GM12892 (cell line): ENCODE data around the gene NTRK3.

ENCODE experiments used
- DNase-seq: peaks from one replicate; pipeline ENCODE4 v3.0.0; 2011; ENCODE audit not compliant: insufficient read length
- FAIRE-seq: peaks from 2 replicates; lab custom pipeline; 2011; peaks lifted over from hg19 to GRCh38; lab: Jason Lieb, UNC
- POLR2A ChIP-seq: IDR thresholded peaks from 2 replicates; pipeline ENCODE4 v1.6.1; 2011; ENCODE audit warnings: low read depth, low read length, control low read depth
- POLR2AphosphoS5 ChIP-seq: IDR thresholded peaks from 2 replicates; pipeline ENCODE4 v1.6.1; 2011; ENCODE audit warnings: low read depth, low read length, control low read depth
- TAF1 ChIP-seq: IDR thresholded peaks from 2 replicates; pipeline ENCODE4 v1.6.1; 2011; ENCODE audit warnings: low read depth, mild to moderate bottlenecking, control low read depth, low read length, borderline replicate concordance

The NTRK3 gene

DNA sequence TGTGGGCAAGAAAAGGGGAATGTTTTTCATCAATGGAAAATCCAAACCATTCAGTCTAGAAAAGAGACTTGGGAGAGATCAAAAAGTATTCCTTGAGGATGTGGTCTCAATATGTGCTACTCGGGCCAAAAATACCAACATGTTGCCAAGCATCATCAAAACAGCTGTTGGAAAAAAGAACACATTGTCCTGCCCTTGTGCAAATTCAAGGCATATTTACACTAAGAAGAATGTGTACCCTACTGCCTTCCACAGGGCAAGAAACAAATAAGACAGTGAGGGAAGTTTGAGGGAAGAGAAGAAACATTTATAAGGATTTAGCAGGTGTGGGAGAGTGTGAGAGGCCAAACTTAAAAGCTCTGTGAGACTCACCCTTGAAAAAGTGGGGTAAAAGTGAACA is 252.1 kb downstream of the NTRK3 start:
- no peak for TF ChIP-seq POLR2AphosphoS5
- no peak for TF ChIP-seq TAF1
- TF ChIP-seq POLR2A, result no peak
- DNase-seq, result no peak
- FAIRE-seq, result no peak

- FAIRE-seq, result no peak
- no peak for DNase-seq
- TF ChIP-seq POLR2AphosphoS5 (no peak), POLR2A (no peak), TAF1 (no peak)
Observed at GRCh38 chr15:88003541-88004327, 252.8 kb downstream of the NTRK3 start.

- DNase-seq (no peak), FAIRE-seq (no peak)
- TF ChIP-seq POLR2AphosphoS5, result no peak
- no peak for TF ChIP-seq TAF1
- no peak for TF ChIP-seq POLR2A
Observed at GRCh38 chr15:88002706-88003105, 253.8 kb downstream of the NTRK3 start.

GRCh38 chr15:87998630-87999029 is 257.9 kb downstream of the NTRK3 start:
- FAIRE-seq (no peak), DNase-seq (no peak)
- no peak for TF ChIP-seq TAF1
- TF ChIP-seq POLR2AphosphoS5, result no peak
- no peak for TF ChIP-seq POLR2A

DNA sequence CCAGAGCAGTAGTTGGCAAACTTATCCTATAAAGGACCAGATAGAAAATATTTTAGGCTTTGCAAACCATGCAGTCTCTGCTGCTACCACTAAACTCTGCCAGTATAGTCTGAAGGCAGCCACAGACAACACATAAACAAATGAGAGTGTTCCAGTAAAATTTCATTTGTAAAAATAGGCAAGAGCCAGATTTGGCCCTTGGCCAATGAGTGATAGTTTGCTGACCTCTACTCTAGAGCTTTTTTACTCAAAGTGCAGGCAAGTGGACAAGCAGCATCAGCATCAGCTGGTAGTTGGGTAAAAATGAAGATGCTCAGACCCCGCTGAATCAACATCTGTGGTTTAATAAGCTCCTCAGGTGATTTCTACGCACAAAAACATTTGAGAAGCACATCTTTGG is 269.8 kb downstream of the NTRK3 start:
- FAIRE-seq (no peak), DNase-seq (no peak)
- no peak for TF ChIP-seq TAF1

- no peak for FAIRE-seq
- no peak for TF ChIP-seq POLR2A
- TF ChIP-seq POLR2AphosphoS5, result no peak
- no peak for TF ChIP-seq TAF1
Observed at GRCh38 chr15:87985451-87985850, 271.1 kb downstream of the NTRK3 start.

GRCh38 chr15:87981969-87982368 is 274.6 kb downstream of the NTRK3 start:
- FAIRE-seq (no peak), DNase-seq (no peak)
- TF ChIP-seq POLR2AphosphoS5, result no peak
- TF ChIP-seq TAF1, result no peak
- no peak for TF ChIP-seq POLR2A

More at GRCh38 chr15:87985451-87985850, 271.1 kb downstream of the NTRK3 start:
- DNase-seq, result no peak

GRCh38 chr15:87977907-87978306 is 278.6 kb downstream of the NTRK3 start:
- DNase-seq (no peak), FAIRE-seq (no peak)
- TF ChIP-seq POLR2AphosphoS5, result no peak
- TF ChIP-seq TAF1, result no peak
- no peak for TF ChIP-seq POLR2A

DNA sequence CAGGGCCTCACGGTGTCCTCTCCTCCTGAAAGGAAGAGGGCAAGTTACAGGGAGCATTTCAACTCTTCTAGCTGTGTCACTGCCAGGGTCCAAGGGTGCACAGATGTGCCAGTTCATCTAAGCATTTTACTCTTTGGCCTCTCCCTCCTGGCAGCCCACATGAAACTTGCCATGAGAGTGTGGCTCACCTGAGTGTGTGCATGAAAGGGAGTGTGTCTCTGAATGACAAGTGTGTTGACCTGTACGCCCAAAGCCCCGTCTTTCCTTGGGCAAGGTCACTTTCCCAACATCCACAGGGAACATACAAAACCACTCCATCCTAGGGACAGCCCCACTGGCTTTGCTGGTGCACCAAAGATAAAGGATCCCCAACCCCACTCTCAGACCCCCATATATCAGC is 280.0 kb downstream of the NTRK3 start:
- FAIRE-seq (no peak), DNase-seq (no peak)
- TF ChIP-seq POLR2AphosphoS5 (no peak), POLR2A (no peak), TAF1 (no peak)

- DNase-seq, result no peak
- TF ChIP-seq POLR2AphosphoS5 (no peak), TAF1 (no peak), POLR2A (no peak)
- no peak for FAIRE-seq
Observed at GRCh38 chr15:87973501-87974215, 282.9 kb downstream of the NTRK3 start.

DNA sequence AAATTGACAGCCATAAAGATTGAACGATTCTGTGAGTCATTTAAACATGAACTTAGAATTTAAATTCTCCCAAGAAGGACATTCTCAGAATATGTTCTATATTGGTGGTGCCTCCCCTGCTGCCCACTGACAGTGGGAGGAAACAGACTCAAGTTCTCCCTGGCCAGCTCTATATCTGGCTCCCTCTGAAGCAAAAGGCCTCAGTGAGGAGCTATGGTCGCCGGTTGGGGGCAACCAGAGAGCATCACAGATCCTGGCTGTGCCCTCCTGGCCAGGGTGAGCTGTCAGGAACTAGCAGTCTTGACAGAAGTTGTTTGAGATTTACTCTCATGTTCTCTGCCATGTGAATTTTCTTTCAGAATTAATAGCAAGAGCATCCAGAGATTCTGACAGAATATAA is 285.5 kb downstream of the NTRK3 start:
- no peak for TF ChIP-seq POLR2A
- TF ChIP-seq POLR2AphosphoS5, result no peak
- no peak for TF ChIP-seq TAF1
- no peak for DNase-seq
- no peak for FAIRE-seq

DNA sequence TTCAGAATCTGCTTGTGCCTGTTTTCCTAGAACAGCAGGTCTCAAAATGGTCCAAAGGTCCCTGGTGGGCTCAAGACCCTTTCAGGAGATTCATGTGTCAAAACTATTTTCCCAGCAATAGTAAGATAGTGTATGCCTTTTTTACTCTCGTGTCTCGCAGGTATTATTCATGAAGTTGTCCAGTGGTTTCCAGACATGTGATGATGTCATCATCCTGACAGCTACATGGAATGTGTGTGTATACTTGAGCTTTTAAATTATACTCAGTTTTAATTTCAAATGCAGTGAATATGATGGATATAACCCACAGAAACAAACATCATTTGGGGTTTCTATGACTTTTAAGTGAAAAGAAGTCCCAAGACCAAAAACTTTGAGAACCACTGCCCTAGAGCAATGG is 288.6 kb downstream of the NTRK3 start:
- TF ChIP-seq TAF1 (no peak), POLR2A (no peak), POLR2AphosphoS5 (no peak)
- no peak for FAIRE-seq
- no peak for DNase-seq
